ENCODE measurements around the gene TEX12.

Gene TEX12

DNA sequence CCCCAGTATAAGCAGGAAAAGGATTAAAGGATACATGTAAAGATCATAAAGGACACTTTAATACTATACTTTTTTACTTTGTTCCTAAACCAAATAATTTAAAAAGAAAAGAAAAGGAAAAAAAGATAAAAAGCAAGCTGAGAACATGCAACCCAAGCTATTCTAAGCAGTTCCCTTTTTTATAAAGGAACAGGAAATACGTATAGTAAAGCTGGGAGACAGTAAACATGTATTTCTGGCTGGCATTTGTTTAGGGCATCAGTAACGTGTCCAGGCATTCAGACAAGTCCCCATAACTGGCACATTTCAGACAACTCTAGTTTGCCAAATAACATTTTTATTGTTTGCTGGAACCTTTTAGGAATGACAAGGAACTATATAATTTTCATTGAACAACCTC lies 33.1 kb downstream of the TEX12 start:
- no peak for DNase-seq (ENCODE audit: low read depth in 1 of 2, low spot score in 1 of 2)
- no peak for TF ChIP-seq JUND (IDR thresholded peaks at IDR 0.05; ENCODE audit: low read depth)
- in situ Hi-C loops (cut with HindIII; ENCODE audit: low pct_unique_long_range_greater_than_20kb, low sequenced_read_pairs), result no loop called here

DNA sequence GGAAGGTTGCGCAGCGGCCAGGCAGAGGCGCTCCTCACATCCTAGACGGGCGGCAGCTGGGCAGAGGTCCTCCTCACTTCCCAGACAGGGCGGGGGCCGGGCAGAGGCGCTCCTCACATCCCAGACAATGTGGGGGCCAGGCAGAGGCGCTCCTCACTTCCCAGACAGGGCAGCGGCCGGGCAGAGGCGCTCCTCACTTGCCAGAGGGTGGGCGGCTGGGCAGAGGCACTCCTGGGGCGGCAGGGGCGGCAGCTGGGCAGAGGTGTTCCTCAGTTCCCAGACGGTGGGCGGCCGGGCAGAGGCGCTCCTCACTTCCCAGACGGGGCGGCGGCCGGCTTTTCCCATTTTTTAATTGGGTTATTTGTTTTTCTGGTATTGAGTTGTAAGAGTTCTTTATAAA lies 38.9 kb downstream of the TEX12 start:
- no peak for TF ChIP-seq JUND (IDR thresholded peaks at IDR 0.05; ENCODE audit: low read depth)
- in situ Hi-C loops (cut with HindIII; ENCODE audit: low pct_unique_long_range_greater_than_20kb, low sequenced_read_pairs), result no loop called here
- no peak for DNase-seq (ENCODE audit: low read depth in 1 of 2, low spot score in 1 of 2)

DNA sequence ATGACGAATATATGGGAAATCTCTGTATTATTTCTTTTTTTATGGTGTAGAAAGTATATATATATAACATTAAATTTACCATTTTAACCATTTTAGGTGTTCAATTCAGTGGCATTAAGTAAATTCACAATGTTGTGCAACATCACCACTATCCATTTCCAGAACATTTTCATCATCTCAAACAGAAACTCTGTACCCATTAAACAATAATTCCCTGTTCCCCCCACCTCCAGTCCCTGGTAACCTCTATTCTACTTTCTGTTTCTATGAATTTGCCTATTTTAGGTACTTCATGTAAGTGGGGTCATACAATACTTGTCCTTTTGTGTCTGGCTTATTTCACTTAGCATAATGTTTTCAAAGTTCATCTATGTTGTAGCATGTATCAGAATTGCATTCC lies 43.7 kb downstream of the TEX12 start:
- in situ Hi-C loops (cut with HindIII; ENCODE audit: low pct_unique_long_range_greater_than_20kb, low sequenced_read_pairs), result no loop called here
- no peak for DNase-seq (ENCODE audit: low read depth in 1 of 2, low spot score in 1 of 2)
- TF ChIP-seq JUND (IDR thresholded peaks at IDR 0.05; ENCODE audit: low read depth), result no peak

DNA sequence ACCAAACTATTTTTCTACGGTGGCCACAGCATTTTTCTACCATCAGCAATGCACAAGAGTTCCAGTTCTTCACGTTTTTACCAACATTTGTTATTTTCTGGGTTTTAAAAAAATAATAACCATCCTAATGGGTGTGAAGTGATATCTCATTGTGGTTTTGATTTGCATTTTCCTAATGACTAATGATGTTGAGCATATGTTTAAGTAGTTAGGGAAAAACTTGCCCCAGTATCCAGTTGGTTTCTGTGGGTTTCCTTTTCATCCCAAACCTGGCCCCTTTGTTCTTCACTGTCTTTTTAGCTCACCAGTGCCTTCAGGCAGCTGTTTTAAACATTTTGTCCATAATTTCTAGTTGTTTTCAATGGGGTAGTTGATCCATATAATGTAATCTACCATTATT lies 44.4 kb downstream of the TEX12 start:
- in situ Hi-C loops (cut with HindIII; ENCODE audit: low pct_unique_long_range_greater_than_20kb, low sequenced_read_pairs), result no loop called here
- TF ChIP-seq JUND (IDR thresholded peaks at IDR 0.05; ENCODE audit: low read depth), result no peak
- no peak for DNase-seq (ENCODE audit: low read depth in 1 of 2, low spot score in 1 of 2)

DNA sequence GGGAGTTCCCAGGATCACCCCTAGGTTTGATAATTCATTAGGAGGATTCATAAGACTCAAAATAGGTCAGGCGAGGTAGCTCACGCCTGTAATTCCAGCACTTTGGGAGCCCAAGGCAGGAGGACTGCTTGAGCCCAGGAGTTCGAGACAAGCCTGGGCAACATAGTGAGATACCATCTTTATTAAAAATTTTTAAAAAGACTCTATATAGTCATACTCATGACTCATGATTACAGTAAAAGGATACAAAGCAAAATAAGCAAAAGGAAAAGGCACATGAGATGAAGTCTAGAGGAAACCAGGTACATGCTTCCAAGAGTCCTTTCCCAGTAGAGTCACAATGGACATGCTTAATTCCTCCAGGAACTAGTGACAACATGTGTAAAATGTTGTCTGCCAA lies 45.1 kb downstream of the TEX12 start:
- no peak for TF ChIP-seq JUND (IDR thresholded peaks at IDR 0.05; ENCODE audit: low read depth)
- in situ Hi-C loops (cut with HindIII; ENCODE audit: low pct_unique_long_range_greater_than_20kb, low sequenced_read_pairs), result no loop called here
- DNase-seq (ENCODE audit: low read depth in 1 of 2, low spot score in 1 of 2), result no peak

DNA sequence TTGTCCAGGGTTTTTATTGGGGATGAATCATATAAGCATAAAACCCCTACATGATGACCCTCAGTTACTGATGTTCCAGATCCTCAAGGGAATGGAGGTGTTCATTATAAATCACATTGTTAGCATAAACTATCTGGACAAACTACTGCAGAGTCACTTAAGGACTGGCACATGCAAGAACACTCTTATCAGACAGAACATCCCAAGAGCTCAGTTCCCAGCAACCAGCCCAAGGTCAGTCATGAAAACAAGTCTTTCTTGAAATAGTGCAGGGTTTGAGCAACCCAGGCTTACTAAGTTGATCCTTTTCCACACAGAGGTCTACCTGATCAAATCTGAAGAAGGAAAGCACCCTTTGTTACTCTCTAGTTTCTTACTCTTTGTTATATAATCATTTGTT lies 45.5 kb downstream of the TEX12 start:
- no peak for DNase-seq (ENCODE audit: low read depth in 1 of 2, low spot score in 1 of 2)
- TF ChIP-seq JUND (IDR thresholded peaks at IDR 0.05; ENCODE audit: low read depth), result no peak
- in situ Hi-C loops (cut with HindIII; ENCODE audit: low pct_unique_long_range_greater_than_20kb, low sequenced_read_pairs), result no loop called here

DNA sequence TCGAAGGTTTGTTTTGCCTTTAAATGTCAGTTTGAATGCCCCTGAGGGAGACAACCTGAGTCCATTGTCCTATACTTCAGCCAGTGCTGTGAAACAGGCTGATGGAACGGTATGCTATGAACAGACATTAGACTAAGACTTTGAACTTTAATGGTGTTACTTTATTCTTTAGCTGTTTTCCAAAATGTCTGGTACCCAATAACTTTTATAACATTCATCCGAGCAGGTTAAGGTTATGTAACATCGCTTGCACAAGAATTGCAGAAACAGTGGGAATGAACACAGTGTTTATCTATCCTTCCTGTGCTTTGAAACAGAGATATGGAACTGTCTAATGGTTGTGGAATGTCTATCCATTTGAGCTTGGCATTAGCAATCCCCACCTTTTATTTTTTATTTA lies 46.6 kb downstream of the TEX12 start:
- in situ Hi-C loops (cut with HindIII; ENCODE audit: low pct_unique_long_range_greater_than_20kb, low sequenced_read_pairs), result no loop called here
- no peak for DNase-seq (ENCODE audit: low read depth in 1 of 2, low spot score in 1 of 2)
- TF ChIP-seq JUND (IDR thresholded peaks at IDR 0.05; ENCODE audit: low read depth), result no peak

DNA sequence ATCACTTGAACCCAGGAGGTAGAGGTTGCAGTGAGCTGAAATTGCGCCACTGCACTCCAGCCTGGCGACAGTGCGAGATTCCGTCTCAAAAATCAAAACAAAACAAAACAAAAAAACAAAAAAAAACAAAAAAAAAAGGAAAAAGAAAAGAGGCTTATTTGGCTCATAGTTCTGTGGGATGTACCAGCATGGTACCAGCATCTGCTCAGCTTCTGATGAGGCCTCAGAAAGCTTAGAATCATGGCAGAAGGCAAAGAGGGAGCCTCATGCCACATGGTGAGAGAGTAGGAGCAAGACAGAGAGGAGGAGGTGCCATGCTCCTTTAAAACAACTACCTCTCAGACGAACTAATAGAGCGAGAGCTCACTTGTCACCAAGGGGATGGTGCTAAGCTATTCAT lies 48.4 kb downstream of the TEX12 start:
- no peak for DNase-seq (ENCODE audit: low read depth in 1 of 2, low spot score in 1 of 2)
- no peak for TF ChIP-seq JUND (IDR thresholded peaks at IDR 0.05; ENCODE audit: low read depth)
- in situ Hi-C loops (cut with HindIII; ENCODE audit: low pct_unique_long_range_greater_than_20kb, low sequenced_read_pairs), result no loop called here

DNA sequence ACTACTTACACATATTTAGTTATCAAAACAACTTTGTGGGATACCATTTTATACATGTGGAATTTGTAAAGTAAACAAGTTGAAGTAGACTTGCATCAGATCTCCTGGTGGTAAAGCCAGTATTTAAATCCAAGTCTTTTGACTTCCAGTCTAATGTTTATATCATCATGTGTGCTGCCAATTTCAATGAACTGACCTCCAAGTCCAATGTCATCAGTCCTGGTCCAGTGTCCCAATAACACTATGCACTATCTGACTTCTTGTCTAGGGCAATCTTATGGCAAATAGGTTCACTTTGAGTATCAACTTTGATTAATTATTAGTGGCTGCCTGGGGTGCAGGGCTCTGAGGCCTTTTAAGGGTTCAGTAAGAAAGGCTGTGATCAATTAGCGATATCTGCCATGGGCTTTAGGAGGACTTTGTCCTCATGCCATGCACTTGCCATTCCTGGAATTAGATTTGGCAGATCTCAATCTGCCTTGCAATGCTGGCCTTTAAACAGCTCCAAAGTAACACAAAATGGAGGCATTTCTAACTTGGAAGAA lies 49.5 kb downstream of the TEX12 start:
- no peak for DNase-seq (ENCODE audit: low read depth in 1 of 2, low spot score in 1 of 2)
- no peak for TF ChIP-seq JUND (IDR thresholded peaks at IDR 0.05; ENCODE audit: low read depth)
- in situ Hi-C loops (cut with HindIII; ENCODE audit: low pct_unique_long_range_greater_than_20kb, low sequenced_read_pairs), result no loop called here

DNA sequence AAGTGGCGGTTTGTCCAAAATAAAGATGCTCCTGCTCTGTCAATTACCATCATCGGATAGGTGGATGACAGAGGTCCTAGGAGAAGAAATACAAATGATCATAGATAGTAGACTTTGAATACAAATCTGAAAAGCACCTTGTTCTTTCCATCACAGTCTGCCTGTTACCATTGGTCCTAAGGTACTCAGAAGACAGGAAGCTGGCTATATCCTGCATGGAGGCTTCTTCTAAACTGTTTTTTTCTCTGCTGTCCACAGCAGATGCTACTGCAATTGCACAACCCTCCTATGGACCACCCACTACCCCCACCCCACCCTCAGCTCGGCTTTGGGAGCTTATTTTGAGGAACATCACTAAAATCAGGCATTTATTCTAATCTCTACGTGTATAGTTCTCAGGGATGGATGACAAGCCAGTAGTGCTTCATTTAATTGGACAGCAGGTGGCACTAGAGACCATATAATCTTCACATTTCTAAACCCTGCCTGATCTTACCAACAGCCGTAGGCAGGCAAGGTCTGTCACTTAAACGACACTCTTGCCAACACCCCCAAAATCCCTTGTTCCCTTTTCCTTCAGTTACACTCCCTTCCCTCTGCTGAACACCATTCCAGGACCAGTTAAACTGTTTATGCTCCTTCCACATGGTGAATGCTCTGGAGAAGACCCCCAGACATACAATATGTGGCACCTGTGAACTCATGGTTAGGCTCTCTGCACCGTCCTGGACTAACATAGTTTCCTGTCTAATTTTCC lies 52.5 kb downstream of the TEX12 start:
- peak; percentile 49 to 84 for DNase-seq (ENCODE audit: low read depth in 1 of 2, low spot score in 1 of 2)

DNA sequence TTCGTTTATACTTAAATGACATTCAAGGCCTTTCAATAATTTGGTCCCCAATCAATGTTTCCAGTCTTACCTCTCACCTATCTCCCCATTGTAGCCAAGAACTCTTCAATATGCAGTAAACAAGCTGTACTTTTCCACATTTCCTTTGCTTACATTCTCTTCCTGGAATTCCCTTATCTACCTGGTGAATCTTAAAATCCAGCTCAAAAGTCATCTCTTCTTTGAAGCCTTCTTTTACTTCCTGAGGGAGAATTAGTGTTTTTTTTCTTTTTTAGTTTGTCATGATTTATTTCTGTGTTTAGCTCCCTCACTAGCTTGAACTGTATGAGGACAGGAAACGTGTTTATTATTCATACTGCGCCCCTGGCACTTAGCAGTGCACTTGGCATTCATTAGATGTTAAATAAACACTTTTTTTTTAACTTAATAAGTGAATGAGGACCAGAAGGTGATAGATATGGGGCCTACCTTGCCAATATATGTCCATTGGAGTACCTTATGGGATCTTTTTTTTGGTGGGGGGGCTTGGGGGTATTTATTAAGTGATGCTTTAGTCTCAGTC lies 54.2 kb downstream of the TEX12 start:
- in situ Hi-C loops (cut with HindIII; ENCODE audit: low pct_unique_long_range_greater_than_20kb, low sequenced_read_pairs), result no loop called here
- no peak for DNase-seq (ENCODE audit: low read depth in 1 of 2, low spot score in 1 of 2)

More for the DNA sequence above, 52.5 kb downstream of the TEX12 start:
- in situ Hi-C loops (cut with HindIII; ENCODE audit: low pct_unique_long_range_greater_than_20kb, low sequenced_read_pairs), result no loop called here
- no peak for TF ChIP-seq JUND (IDR thresholded peaks at IDR 0.05; ENCODE audit: low read depth)

More for the DNA sequence above, 54.2 kb downstream of the TEX12 start:
- no peak for TF ChIP-seq JUND (IDR thresholded peaks at IDR 0.05; ENCODE audit: low read depth)

All from T47D (cell line).